Activated CD4-positive, CD25-positive, alpha-beta regulatory T cell treated with anti-CD3 and anti-CD28 coated beads, Interleukin-2, amount 50 U/mL, for 16 hours (primary cell): ENCODE results near the gene ASB6.

Experiments
- DNase-seq: peaks from one replicate; pipeline ENCODE4 v3.0.0-alpha.2; 2020; ENCODE audit warnings: low read depth, low spot score

Gene ASB6

DNA sequence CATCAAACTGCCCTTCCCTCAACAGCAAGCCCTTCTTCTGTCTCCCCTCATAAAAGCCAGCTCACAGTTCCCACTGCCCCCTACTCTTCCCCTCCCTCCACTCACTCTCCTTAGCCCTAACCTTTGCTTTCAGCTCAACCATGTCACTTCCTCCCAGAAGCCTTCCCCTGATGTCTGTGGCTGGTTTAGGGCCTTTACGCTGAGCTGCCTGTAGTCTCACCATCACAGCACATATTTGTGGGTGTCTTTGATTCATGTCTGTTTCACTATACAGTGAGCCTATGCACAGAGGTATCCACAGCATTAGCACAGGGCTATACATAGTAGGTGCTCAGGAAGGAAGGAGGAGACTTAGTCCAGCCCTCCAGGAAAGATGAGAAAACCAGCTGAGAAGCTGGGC, 55.7 kb downstream of the ASB6 start:
- no peak for DNase-seq

DNA sequence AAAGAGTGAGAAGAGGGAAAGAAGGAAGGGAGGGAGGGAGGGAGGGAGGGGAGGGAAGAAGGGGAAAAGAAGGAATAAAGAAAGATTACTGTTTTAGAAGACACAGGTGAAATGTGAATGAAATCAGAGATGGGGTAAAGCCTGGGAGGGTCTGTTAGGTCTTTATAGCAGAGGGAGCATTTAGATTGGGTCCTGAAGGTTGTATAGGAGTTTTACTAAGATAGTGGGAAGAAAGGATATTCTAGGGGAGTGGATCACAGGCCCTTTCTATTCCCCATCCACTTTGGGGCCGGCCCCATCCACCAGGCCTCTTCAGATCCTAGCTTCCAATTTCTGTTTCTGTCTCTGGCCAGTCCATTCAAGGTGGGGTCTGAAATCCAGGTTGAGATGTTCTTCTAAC, 56.6 kb downstream of the ASB6 start:
- no peak for DNase-seq
